Tibial nerve (tissue), 4 donors: ENCODE measurements around the gene CAMTA1. TPM values are rescaled to one million over a fixed set of nuclear protein-coding genes. Genes with fewer than 3 reads are reported as not detected.

ENCODE experiments used
- DNase-seq, 2 donors: peaks; one replicate each; pipeline ENCODE4 v3.0.0-alpha.2; 2019; ENCODE audit warnings: low spot score in 2 of 2
- H3K27ac ChIP-seq, 4 donors: fragments of 200-600 bp; sonication (generic) in 3 of 4; one replicate each; pipeline ENCODE4 v1.5.1; 2017 to 2019; ENCODE audit warnings: mild to moderate bottlenecking in 1 of 4
- H3K27me3 ChIP-seq, 2 donors: fragments of 200-600 bp; sonication (generic) in 1 of 2; one replicate each; pipeline versions ENCODE4 v1.5.1 to v1.6.0; 2017 to 2019
- H3K36me3 ChIP-seq, 3 donors: fragments of 200-600 bp; sonication (generic); one replicate each; pipeline ENCODE4 v1.5.1; 2018 to 2019
- H3K4me1 ChIP-seq, 4 donors: fragments of 200-600 bp; sonication (generic) in 3 of 4; one replicate each; pipeline ENCODE4 v1.5.1; 2017 to 2019
- H3K4me3 ChIP-seq, 4 donors: fragments of 200-600 bp; sonication (generic) in 3 of 4; one replicate each; pipeline ENCODE4 v1.5.1; 2017 to 2019; ENCODE audit warnings: mild to moderate bottlenecking in 1 of 4, moderate library complexity in 1 of 4
- H3K9me3 ChIP-seq, 4 donors: fragments of 200-600 bp; sonication (generic) in 3 of 4; one replicate each; pipeline ENCODE4 v1.5.1; 2017 to 2019
- CTCF ChIP-seq, 5 experiments: fragments of 200-600 bp in 3 of 5; fragments of 450-650 bp in 2 of 5; sonication (generic) in 3 of 5; IDR thresholded peaks; one replicate each; pipeline ENCODE4 v1.5.1; 2016 to 2019; ENCODE audit warnings: antibody characterized with exemption in 5 of 5, mild to moderate bottlenecking in 3 of 5, moderate library complexity in 2 of 5
- EP300 ChIP-seq, 2 donors: sonication (generic); formaldehyde crosslinking; IDR thresholded peaks; one replicate each; pipeline ENCODE4 v1.6.1; 2017; ENCODE audit warnings: antibody characterized with exemption in 2 of 2, mild to moderate bottlenecking in 1 of 2
- POLR2A ChIP-seq, 2 donors: fragments of 450-650 bp; IDR thresholded peaks; one replicate each; pipeline ENCODE4 v1.6.1; 2017; ENCODE audit warnings: antibody characterized with exemption in 2 of 2, mild to moderate bottlenecking in 2 of 2, moderate library complexity in 2 of 2
- WGBS, 2 donors: methylation state at CpG; one replicate each; pipeline ENCODE4 v1.1.5; 2018; 5-methylcytosine and 5-hydroxymethylcytosine counted together
- total RNA-seq, 4 donors: library from RNA; depleted of rRNA; stranded (reverse); fragments of >200 nt; gene quantifications; one replicate each; pipeline ENCODE4 v1.1.0, GENCODE V29; 2016

The CAMTA1 gene
- total RNA-seq, 4 donors from 2014 or later = 41.8 to 104 (median 87.2) TPM

- H3K27me3 ChIP-seq = no peaks in the 10 kb centered on the region
Observed at GRCh38 chr1:7589080-7589735, 804.0 kb downstream of the CAMTA1 start.

GRCh38 chr1:7589774-7590425 is 804.6 kb downstream of the CAMTA1 start:
- no peaks in the 10 kb centered on the region for H3K36me3 ChIP-seq
- H3K9me3 ChIP-seq = no peaks in the 10 kb centered on the region
- no peak for TF ChIP-seq EP300 (IDR thresholded peaks at IDR 0.05)
- no peak for TF ChIP-seq CTCF (IDR thresholded peaks at IDR 0.05)
- no peak for TF ChIP-seq POLR2A (IDR thresholded peaks at IDR 0.05)
- no peak overlapping the region for H3K27ac ChIP-seq
- H3K27me3 ChIP-seq = no peaks in the 10 kb centered on the region
- H3K4me1 ChIP-seq = no peaks in the 10 kb centered on the region
- no peak for DNase-seq
- H3K4me3 ChIP-seq = no peak overlapping the region
- WGBS, 2 donors = 67 to 73% methylated on average over 10 of the region's 10 CpGs

More at GRCh38 chr1:7589080-7589735, 804.0 kb downstream of the CAMTA1 start:
- Histone ChIP-seq H3K4me3 (no peak overlapping the region), H3K27ac (no peak overlapping the region), H3K4me1 (no peaks in the 10 kb centered on the region), H3K9me3 (no peaks in the 10 kb centered on the region), H3K36me3 (no peaks in the 10 kb centered on the region)
- no peak for TF ChIP-seq POLR2A (IDR thresholded peaks at IDR 0.05)
- TF ChIP-seq CTCF (IDR thresholded peaks at IDR 0.05) = no peak
- no peak for TF ChIP-seq EP300 (IDR thresholded peaks at IDR 0.05)
- 83 to 88% methylated on average over 14 of the region's 14 CpGs for WGBS, 2 donors
- DNase-seq = no peak

GRCh38 chr1:7590426-7590790 is 805.2 kb downstream of the CAMTA1 start:
- Histone ChIP-seq H3K4me3 (no peak overlapping the region), H3K36me3 (no peaks in the 10 kb centered on the region), H3K27me3 (no peaks in the 10 kb centered on the region), H3K4me1 (no peaks in the 10 kb centered on the region), H3K9me3 (no peaks in the 10 kb centered on the region), H3K27ac (no peak overlapping the region)
- 79 to 81% methylated on average over 3 to 4 of the region's 4 CpGs for WGBS, 2 donors
- TF ChIP-seq CTCF (IDR thresholded peaks at IDR 0.05) (no peak), POLR2A (IDR thresholded peaks at IDR 0.05) (no peak), EP300 (IDR thresholded peaks at IDR 0.05) (no peak)
- DNase-seq = no peak

GRCh38 chr1:7591565-7591964 is 806.3 kb downstream of the CAMTA1 start:
- no peaks in the 10 kb centered on the region for H3K9me3 ChIP-seq
- no peaks in the 10 kb centered on the region for H3K36me3 ChIP-seq
- H3K27ac ChIP-seq = no peak overlapping the region
- H3K4me3 ChIP-seq = no peak overlapping the region
- H3K4me1 ChIP-seq = no peaks in the 10 kb centered on the region
- TF ChIP-seq CTCF (IDR thresholded peaks at IDR 0.05) (no peak), POLR2A (IDR thresholded peaks at IDR 0.05) (no peak), EP300 (IDR thresholded peaks at IDR 0.05) (no peak)
- H3K27me3 ChIP-seq = no peaks in the 10 kb centered on the region
- no peak for DNase-seq
- WGBS, 2 donors = 87 to 93% methylated on average over 10 of the region's 10 CpGs

- Histone ChIP-seq H3K4me3 (no peak overlapping the region), H3K4me1 (no peaks in the 10 kb centered on the region), H3K27me3 (no peaks in the 10 kb centered on the region), H3K9me3 (no peaks in the 10 kb centered on the region), H3K36me3 (no peaks in the 10 kb centered on the region), H3K27ac (no peak overlapping the region)
- no peak for TF ChIP-seq EP300 (IDR thresholded peaks at IDR 0.05)
- TF ChIP-seq CTCF (IDR thresholded peaks at IDR 0.05) = no peak
- no peak for TF ChIP-seq POLR2A (IDR thresholded peaks at IDR 0.05)
- 92% methylated on average over 14 of the region's 14 CpGs for WGBS, 2 donors
- no peak for DNase-seq
Observed at GRCh38 chr1:7592120-7592798, 807.0 kb downstream of the CAMTA1 start.
